Measurements from ENCODE around the gene INPP5A.

- TF ChIP-seq CTCF (IDR thresholded peaks at IDR 0.05) (no peak), POLR2AphosphoS5 (IDR thresholded peaks at IDR 0.05) (no peak)
Measured at GRCh38 chr10:132645630-132646442, 108.2 kb downstream of the INPP5A start.
